OCI-M2 (cell line): Measurements from ENCODE around the gene UCMA.
"Not testable (repeated sequence)": the region's sequence is repeated elsewhere in the genome, so short reads cannot be mapped to it uniquely, and the experiment has no call there.

Experiments
- DNase-seq: peaks from one replicate; lab custom pipeline; 2025; ENCODE audit not compliant: unreplicated experiment; lab: John Stamatoyannopoulos, UW

Gene UCMA, protein sequence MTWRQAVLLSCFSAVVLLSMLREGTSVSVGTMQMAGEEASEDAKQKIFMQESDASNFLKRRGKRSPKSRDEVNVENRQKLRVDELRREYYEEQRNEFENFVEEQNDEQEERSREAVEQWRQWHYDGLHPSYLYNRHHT

DNA sequence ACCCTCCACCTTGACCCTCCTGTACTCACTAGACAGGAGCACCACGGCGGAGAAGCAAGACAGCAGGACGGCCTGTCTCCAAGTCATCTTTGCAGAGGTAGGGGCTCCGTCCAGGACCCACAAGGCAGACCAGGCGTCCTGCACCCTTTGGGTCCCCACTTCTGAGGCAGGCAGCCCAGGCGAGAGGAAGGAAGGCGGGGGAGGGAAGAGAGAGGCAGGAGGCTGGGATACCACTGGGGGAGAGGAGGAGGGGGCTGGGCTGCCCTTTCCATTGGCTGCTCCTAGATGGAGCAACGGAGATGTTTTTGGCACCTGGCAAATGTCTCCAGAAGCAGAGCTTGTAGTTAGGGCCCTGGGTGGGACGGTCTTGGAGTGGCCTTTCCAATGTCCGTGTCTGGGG lies at the start of gene UCMA:
TSS of gene UCMA (minus strand) at position 203 of the 400 bp plus-strand sequence. CDS start at position 87, 116 bp downstream.
- DNase-seq: no peak

DNA sequence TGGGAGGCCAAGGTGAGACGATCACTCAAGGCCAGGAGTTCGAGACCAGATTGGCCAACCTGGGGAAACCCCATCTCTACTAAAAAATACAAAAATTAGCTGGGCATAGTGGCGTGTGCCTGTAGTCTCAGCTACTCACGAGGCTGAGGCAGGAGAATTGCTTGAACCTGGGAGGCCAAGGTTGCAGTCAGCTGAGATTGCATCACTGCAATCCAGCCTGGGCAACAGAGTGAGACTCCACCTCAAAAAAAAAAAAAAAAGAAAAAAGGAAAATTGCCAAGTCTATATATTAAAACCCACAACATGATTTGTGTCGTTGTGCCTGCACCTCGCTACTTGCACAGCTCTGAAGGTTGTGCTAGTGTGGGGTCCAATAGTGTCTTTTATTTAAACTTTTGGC lies 48.2 kb upstream of the UCMA start:
- not testable (repeated sequence) for DNase-seq

DNA sequence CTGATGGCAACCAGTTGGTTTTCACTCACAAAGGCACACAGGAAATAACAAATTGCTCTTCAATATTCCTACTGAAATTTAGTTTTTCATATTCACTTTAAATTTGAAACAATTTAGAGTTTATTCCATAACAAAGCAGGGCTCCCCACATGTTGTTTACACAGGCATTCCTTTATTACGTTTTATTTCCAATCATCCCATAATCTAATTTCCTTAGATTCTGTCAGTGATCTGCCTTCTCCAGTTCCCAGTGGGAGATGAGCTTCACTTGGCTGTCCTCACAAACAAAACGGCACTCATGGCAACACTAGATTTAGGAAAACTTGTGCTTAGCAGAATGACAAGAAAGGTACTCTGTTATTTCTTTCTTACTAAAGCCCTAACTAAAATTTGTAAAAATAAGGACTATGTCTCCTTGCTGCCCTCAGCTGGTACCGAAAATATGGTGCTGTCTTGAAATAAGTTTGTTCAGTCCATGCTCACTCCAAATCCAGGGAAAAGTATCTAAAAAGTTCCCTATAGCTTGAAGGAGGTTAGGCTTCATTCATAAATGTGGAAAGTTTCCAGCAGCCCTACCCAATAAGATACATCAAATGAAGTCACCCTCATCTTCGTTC lies 42.7 kb upstream of the UCMA start:
- no peak for DNase-seq

DNA sequence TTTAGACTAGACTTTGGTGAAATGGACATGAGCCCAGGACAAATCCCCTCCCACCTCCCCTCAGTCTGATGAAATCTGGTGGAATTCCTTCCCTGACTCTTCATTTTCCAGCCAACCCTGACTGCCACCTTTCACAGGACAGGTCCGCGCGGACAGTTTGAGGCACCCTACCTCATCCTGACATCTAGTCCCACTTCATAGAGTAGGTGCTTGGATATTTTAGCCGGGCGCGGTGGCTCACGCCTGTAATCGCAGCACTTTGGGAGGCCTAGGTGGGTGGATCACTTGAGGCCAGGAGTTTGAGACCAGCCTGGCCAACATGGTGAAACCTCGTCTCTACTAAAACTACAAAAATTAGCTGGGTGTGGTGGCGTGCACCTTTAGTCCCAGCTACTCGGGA lies 42.0 kb upstream of the UCMA start:
- not testable (repeated sequence) for DNase-seq

DNA sequence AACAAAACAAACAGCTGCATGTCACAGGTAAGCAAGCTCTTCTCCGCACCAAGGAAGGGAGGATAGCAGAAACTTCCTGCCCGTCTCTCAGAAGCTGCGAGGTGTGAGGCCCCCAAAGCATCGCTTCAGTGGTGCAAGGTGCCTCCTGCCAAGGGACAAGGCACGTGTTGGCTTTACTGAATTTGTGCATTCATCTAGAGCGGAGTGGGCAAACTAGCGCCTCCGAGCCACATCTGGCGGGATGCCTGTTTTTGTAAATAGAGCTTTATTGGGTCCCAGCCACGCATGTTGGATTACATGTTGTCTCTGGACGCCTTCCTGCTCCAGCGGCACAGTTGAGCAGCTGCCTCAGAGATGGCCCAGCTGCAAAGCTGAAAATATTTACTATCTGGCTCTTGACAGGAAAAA lies 38.0 kb upstream of the UCMA start:
- no peak for DNase-seq

DNA sequence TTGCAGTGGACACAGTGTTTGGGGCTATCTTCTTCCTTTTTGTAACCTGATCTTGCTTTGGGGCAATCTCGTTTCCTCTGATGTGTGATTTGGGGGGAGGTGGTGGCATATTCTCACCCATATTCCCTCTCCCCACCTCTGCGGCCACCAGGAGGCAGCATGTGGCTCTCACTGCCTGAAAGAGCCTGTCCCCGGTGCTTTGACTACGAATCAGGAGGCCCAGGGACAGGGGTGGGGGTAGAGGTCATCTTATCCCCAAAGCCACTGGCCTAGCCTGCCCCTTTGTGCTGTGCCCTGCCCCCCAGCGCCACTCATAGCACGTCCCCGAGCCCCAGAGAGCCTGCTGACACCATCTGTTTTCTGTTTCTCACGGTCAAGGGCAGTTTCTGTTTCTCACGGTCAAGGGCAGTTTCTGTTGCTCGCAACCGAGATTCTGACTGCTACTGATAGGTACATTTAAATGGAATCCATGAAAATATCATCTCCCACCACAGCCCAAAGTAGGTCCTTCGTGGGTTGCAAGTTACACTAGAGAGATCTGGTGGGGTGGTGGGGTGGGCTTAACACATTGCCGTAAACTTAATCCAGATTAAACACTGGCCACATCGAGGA lies 37.5 kb upstream of the UCMA start:
- DNase-seq: peak; percentile 14

DNA sequence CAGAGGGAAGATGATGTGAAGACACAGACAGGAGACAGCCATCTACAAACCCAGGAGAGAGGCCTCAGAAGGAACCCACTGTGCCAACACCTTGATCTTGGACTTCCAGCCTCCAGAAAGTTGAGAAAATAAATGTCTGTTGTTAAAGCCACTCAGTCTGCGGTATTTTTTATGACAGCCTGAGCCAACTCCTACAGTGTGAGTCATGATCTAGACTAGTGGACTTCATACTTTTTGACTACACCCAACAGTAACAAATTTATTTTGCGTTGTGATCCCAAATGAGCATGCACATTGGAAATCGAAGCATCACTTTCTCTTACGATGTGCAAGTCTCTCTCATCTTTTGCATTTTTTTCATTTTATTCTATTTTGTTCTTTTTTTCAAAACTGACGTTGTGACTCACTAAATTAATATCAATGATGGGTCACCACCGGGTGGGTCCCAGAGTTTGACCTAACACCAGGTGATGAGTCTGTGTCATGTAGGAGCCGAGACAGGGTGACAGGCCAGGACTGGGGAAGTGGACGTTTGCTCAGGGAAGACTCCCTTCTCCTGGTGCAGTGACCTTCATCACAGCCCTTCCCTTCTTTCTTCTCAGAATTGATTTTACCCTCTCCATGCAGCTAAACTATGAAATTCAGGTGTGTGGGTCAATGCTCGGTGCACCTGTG lies 36.8 kb upstream of the UCMA start:
- no peak for DNase-seq

DNA sequence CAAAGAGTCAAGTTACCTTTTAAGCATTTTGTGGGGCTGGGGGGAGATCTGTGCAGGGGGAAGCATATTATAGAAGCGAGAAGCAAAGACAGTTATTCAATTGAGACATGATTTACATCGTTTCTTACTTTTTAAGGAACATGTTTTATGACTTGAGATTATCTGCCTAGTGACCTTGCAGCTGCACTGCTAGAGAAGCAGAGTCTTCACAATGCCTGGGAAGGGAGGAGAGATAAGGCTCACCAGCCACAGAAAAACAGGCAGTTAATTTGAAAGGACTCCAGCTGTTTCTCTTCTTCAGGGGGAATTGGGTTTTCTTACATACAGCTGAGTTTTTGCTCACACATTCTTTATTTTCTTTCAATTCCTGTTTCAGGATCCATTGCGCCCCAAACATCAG lies 34.7 kb upstream of the UCMA start:
- DNase-seq: peak; percentile 24

DNA sequence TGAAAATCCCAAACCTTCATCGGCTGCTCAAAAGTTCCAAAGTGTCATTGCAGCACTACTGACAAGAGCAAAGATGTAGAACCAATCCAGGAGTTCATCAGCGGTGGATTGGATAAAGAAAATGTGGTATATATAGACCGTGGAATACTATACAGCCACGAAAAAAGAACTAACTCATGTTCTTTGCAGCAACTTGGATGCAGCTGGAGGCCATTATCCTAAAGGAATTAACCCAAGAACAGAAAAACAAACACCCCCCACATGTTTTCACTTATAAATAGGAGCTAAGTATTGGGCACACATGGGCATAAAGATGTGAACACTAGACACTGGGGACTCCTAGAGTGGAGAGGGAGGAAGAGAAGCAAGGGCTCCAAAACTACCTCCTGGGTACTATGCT lies 34.1 kb upstream of the UCMA start:
- DNase-seq: no peak

DNA sequence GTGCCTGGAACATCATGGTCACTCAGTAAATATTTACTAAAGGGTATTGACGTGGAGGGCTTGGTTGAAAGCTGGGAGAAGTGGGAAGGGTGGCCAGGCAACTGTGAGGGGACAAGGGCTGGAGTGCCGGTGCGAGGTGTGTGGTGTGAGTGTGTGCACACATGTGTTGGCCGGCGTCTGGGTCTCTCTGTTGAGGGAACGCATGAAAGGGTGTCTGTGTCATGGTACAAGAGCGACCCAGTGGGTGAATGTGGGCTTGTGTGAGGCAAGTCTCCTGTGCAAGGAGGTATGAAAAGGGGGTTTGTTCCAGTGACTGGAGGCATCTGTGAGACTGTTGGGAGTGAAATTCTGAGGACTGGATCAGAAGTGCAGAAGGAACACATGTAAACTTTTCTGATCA lies 29.4 kb upstream of the UCMA start:
- DNase-seq: no peak

DNA sequence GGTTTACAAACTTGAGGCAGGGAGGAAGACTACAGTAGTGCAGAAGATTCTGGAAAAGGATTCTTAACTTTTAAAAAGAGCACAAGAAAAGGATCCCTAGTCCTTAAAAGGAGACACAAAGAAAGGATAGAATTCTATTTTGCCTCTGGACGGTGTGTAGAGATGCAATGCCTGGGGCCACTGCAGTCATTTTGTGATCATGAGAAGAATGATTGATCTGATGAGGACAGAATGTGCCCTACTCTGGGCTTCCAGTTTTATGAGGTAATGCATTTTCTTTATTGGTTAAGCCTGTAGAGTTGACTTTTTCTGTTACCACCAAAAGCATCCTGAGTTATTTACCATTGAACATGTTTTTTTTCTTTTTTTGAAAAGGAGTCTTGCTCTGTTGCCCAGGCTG lies 28.3 kb upstream of the UCMA start:
- DNase-seq: no peak

DNA sequence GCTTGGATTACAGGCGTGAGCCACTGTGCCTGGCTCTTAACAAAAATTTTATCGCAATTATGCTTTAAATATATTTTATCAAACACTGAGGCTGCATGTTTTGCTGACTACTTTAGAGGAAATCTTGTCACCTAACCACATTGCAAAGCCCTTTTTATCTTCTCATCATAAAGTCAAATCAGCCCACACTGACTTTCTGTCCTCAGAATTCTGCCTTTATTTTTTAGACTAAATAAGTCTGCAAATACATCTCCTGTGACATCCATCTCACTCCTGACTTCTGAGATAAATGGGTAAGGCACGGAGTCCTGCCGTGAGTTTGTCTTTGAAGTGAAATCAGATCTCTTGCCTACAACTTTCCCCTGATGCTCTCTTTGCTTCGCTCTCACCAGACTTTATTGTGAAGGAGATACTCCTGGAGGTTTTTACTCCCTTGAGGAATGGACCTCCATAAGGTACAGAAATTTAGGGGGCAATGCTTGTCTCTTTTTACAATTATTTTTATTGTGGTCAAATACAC lies 23.5 kb upstream of the UCMA start:
- no peak for DNase-seq

DNA sequence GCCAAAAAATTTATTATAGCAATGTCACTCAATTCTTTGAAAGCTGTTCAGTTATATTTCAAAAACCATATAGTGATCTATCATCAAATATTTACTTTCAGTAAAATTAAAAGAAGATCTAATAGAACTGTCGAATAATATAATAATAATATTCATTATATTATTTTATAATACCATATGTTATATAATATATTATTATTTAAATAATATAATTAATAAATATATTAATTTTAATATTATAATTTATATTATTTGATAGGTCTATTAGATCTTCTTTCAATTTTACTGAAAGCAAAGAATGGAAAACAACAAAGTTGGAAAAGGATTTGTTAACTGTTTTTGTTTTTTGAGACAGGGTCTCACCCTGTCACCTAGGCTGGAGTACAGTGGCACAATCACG lies 22.5 kb upstream of the UCMA start:
- no peak for DNase-seq

DNA sequence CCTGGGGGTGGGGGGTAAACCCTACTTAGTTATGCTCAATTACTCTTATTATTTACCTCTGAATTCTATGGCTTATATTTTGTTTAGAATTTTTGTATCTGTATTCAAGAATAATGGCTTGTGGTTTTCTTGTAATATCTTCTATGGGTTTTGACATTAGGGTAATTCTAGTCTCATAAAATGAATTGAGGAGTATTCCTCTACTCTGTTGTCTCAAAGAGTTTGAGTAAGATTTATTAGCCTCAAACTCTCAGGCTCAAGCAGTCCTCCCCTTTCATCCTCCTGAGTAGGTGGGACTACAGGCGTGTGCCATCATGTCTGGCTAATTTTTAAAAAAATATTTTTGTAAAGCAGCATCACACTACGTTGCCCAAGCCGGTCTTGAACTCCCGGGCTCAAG lies 19.6 kb upstream of the UCMA start:
- DNase-seq: no peak

DNA sequence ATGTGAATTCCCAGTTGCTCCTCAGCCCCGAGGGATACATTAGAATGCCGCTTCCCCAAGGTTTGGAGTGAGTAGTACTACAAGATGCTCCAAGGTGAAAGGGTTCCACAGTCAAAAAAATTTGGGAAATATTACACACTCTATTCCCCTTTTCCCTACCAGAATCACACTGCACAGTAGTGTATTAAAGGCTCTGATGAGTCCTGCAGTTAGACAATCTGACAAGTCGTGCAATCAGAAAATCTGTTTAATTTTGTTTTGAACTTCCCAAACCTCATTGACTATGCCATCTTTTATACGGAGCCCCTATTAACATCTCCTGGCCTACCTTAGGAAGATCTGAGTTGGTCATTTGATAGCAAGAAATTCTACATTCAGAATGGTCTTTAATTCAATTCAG lies 13.6 kb upstream of the UCMA start:
- DNase-seq: no peak

DNA sequence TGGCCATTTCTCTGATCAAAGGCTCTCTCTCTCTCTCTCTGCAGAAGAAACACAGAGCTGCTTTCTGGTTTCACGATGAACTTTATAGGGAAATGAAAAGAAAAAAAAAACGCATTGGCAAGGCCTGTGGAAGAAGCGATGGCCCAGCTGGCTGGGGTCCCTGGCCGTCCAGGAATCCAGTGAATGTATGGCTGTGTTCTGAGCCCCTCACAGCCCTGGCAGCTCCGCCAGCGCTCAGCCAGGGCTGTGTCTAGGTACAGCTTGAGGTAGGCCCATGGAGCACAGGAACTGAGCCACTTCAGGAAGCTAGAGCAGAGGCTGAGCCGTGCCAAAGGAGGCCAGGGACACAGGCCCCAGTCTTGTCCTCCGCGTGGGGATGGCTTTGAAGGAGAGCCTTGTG lies 13.1 kb upstream of the UCMA start:
- no peak for DNase-seq

DNA sequence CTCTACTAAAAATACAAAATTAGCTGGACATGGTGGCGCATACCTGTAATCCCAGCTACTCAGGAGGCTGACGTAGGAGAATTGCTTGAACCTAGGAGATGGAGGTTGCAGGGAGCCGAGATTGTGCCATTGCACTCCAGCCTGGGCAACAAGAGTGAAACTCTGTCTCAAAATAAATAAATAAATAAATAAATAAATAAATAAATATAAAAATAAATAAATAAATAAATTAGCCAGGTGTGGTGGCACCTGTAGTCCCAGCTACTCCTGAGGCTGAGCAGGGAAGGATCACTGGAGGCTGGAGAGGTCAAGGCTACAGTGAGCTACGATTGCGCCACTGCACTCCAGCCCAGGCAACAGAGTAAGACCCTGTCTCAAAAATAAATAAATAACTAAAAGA lies 8.1 kb upstream of the UCMA start:
- not testable (repeated sequence) for DNase-seq

DNA sequence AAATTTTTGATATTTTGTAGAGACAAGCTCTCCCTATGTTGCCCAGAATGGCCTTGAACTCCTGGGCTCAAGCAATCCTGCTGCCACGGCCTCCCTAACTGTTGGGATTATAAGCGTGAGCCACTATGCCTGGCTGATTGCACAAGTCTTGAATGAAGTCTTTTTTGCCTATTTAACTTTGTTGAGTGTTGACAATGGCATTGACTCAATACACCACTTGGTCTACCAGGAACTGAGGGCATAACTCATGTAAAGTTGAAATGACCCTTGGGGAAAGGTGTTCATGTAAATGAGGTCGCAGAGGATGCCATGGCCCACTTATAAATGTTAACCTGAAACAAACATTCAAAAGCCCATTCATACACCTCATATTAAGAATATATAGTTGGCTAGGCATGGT lies 7.4 kb upstream of the UCMA start:
- no peak for DNase-seq

DNA sequence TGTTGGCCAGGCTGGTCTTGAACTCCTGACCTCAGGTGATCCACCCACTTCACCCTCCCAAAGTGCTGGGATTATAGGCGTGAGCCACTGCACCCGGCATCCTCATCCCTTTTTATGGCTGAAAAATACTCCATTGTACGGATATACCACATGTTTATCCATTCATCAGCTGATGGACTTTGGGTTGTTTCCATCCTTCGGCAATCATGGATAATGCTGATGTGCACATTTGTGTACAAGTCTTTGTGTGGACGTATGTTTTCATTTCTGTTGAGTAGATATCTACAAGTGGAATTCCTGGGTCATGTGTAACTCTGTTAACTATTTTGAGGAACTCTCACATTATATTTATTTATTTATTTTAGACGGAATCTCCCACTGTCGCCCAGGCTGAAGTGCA lies 5.7 kb upstream of the UCMA start:
- DNase-seq: no peak

DNA sequence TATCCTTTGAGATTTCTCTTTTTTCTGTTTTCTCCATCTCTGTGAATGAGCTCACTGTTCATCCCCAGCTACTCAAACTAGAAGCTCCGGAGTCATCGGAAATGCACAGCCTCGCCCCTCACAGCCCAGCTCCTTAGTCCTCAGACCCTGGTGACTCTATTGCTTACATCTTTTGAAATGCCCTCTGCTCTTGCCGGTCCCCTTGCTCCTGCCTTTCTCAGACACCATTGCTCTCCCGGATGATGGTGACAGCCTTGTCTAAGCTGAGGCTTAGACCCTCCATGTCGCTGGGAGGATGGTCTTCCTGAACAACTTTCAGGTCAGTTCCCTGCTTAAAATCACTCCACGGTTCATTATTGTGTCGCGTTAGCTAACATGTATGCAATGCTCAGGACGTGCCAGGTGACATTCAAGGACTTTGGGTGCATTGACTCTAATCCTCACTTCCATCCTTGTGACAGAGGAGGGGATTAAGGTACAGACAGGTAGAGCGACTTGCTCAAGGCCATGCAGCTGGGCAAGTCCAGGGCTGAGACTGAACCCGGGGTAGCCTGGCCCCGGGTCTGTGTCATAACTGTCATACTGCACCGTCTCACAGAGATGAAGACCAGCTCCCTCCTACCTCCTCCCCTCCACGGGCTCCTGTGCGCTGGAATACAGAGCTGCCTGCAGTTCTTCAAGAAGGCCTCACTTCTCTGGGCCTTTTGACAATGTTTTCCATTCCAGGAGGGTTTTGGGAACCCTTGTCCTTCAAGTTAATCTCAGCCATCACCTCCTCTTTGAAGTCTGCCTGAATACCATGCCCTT lies 4.3 kb upstream of the UCMA start:
- DNase-seq: no peak

DNA sequence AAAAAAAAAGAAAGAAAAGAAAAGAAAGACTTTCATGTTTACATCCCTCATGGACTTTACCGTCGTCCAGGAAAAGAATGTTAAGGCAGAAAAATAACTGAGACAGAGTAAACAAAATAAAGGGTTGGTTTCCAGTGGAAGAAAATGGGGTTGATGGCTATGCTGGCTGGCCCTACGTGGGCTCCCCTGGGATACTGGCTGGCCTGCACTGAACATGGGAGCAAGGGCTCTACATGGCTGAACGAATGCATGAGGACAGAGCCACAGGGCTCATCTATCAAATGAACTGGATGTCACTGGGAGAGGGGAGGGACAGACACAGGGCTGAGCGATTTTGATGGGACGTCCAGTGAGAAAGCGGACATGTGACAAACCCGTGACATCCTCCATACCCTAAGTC lies 2.5 kb upstream of the UCMA start:
- DNase-seq: no peak
